Measurements from ENCODE around the gene CEBPZOS.
"Not testable (repeated sequence)": the region's sequence is repeated elsewhere in the genome, so short reads cannot be mapped to it uniquely, and the experiment has no call there.

CEBPZOS gene

GRCh38 chr2:37225129-37225528 lies 28.8 kb downstream of the CEBPZOS start:
- H3K79me1 ChIP-seq (ENCODE audit: low read depth, low read length); H3K4me1 ChIP-seq (ENCODE audit: control insufficient read depth in 2 of 2, insufficient read depth in 1 of 2, low read depth in 1 of 2, low read length in 2 of 2); H4K8ac ChIP-seq (ENCODE audit: low read depth, low read length); H2BK120ac ChIP-seq (ENCODE audit: low read depth, low read length); H3K9me3 ChIP-seq (replicated peaks in 1 of 2; ENCODE audit: control insufficient read depth in 2 of 2, insufficient read depth in 1 of 2, low read depth in 1 of 2, low read length in 2 of 2); H3K4ac ChIP-seq (ENCODE audit: low read length); H3K9ac ChIP-seq (ENCODE audit: low read depth, low read length, poor library complexity); H3K27ac ChIP-seq (replicated peaks; ENCODE audit: low read length); H2BK12ac ChIP-seq (ENCODE audit: low read length); H2BK5ac ChIP-seq (ENCODE audit: low read length); H3K4me3 ChIP-seq (ENCODE audit: low read length in 2 of 2); H3K18ac ChIP-seq (ENCODE audit: low read length); H3K27me3 ChIP-seq (ENCODE audit: control insufficient read depth in 3 of 3, insufficient read depth in 3 of 3, low read depth in 1 of 3, low read length in 3 of 3); H3K14ac ChIP-seq (ENCODE audit: low read length); H4K91ac ChIP-seq (ENCODE audit: low read depth, low read length, poor library complexity); DNase-seq (ENCODE audit: low spot score); H2AK5ac ChIP-seq (ENCODE audit: low read depth, low read length); H2AFZ ChIP-seq (ENCODE audit: low read length); H2BK15ac ChIP-seq (ENCODE audit: low read length); H3K23ac ChIP-seq (ENCODE audit: low read depth, low read length, poor library complexity); H3K4me2 ChIP-seq (ENCODE audit: insufficient read depth, low read length, poor library complexity, severe bottlenecking): not testable (repeated sequence)
- no CpG with 5 or more reads among the region's 2 CpGs for WGBS, 2 donors (ENCODE audit: extremely low coverage in 2 of 2, insufficient read length in 2 of 2, insufficient replicate concordance in 1 of 2)
- peaks cover 16 to 85% of the 10 kb centered on the region in 2 donors for H3K36me3 ChIP-seq (replicated peaks in 1 of 2; ENCODE audit: control insufficient read depth in 2 of 2, insufficient read depth in 2 of 2, low read length in 2 of 2)

GRCh38 chr2:37226863-37227262 lies 30.6 kb downstream of the CEBPZOS start:
- no peaks in the 10 kb centered on the region for H3K27me3 ChIP-seq (ENCODE audit: control insufficient read depth in 3 of 3, insufficient read depth in 3 of 3, low read depth in 1 of 3, low read length in 3 of 3)
- H4K8ac ChIP-seq (ENCODE audit: low read depth, low read length): no peak overlapping the region
- H3K9me3 ChIP-seq (replicated peaks in 1 of 2; ENCODE audit: control insufficient read depth in 2 of 2, insufficient read depth in 1 of 2, low read depth in 1 of 2, low read length in 2 of 2): no peaks in the 10 kb centered on the region
- peaks cover 9 to 68% of the 10 kb centered on the region in 2 donors for H3K36me3 ChIP-seq (replicated peaks in 1 of 2; ENCODE audit: control insufficient read depth in 2 of 2, insufficient read depth in 2 of 2, low read length in 2 of 2)
- H3K9ac ChIP-seq (ENCODE audit: low read depth, low read length, poor library complexity): no peak overlapping the region
- no peak overlapping the region for H2BK12ac ChIP-seq (ENCODE audit: low read length)
- H2AK5ac ChIP-seq (ENCODE audit: low read depth, low read length): no peak overlapping the region
- H3K79me1 ChIP-seq (ENCODE audit: low read depth, low read length): peaks cover 2% of the 10 kb centered on the region
- no CpG with 5 or more reads among the region's 4 CpGs for WGBS, 2 donors (ENCODE audit: extremely low coverage in 2 of 2, insufficient read length in 2 of 2, insufficient replicate concordance in 1 of 2)
- H4K91ac ChIP-seq (ENCODE audit: low read depth, low read length, poor library complexity): no peak overlapping the region
- no peak overlapping the region for H2BK5ac ChIP-seq (ENCODE audit: low read length)
- no peak for DNase-seq (ENCODE audit: low spot score)
- H3K4me3 ChIP-seq (ENCODE audit: low read length in 2 of 2): no peak overlapping the region
- H2BK120ac ChIP-seq (ENCODE audit: low read depth, low read length): no peak overlapping the region
- H3K18ac ChIP-seq (ENCODE audit: low read length): no peak overlapping the region
- no peak overlapping the region for H2AFZ ChIP-seq (ENCODE audit: low read length)
- no peak overlapping the region for H3K23ac ChIP-seq (ENCODE audit: low read depth, low read length, poor library complexity)
- H3K4me1 ChIP-seq (ENCODE audit: control insufficient read depth in 2 of 2, insufficient read depth in 1 of 2, low read depth in 1 of 2, low read length in 2 of 2): peaks cover 0 to 6% of the 10 kb centered on the region in 2 donors
- no peak overlapping the region for H3K14ac ChIP-seq (ENCODE audit: low read length)
- H3K4me2 ChIP-seq (ENCODE audit: insufficient read depth, low read length, poor library complexity, severe bottlenecking): no peak overlapping the region
- no peak overlapping the region for H3K27ac ChIP-seq (replicated peaks; ENCODE audit: low read length)
- no peak overlapping the region for H3K4ac ChIP-seq (ENCODE audit: low read length)
- no peak overlapping the region for H2BK15ac ChIP-seq (ENCODE audit: low read length)

- DNase-seq (ENCODE audit: low spot score): no peak
- no peaks in the 10 kb centered on the region for H3K9me3 ChIP-seq (replicated peaks in 1 of 2; ENCODE audit: control insufficient read depth in 2 of 2, insufficient read depth in 1 of 2, low read depth in 1 of 2, low read length in 2 of 2)
- WGBS, 2 donors (ENCODE audit: extremely low coverage in 2 of 2, insufficient read length in 2 of 2, insufficient replicate concordance in 1 of 2): no CpG with 5 or more reads among the region's 3 CpGs
- no peak overlapping the region for H2BK120ac ChIP-seq (ENCODE audit: low read depth, low read length)
- no peak overlapping the region for H3K27ac ChIP-seq (replicated peaks; ENCODE audit: low read length)
- H3K9ac ChIP-seq (ENCODE audit: low read depth, low read length, poor library complexity): no peak overlapping the region
- H2BK12ac ChIP-seq (ENCODE audit: low read length): no peak overlapping the region
- peaks cover 9 to 50% of the 10 kb centered on the region in 2 donors for H3K36me3 ChIP-seq (replicated peaks in 1 of 2; ENCODE audit: control insufficient read depth in 2 of 2, insufficient read depth in 2 of 2, low read length in 2 of 2)
- H2BK15ac ChIP-seq (ENCODE audit: low read length): no peak overlapping the region
- no peak overlapping the region for H3K18ac ChIP-seq (ENCODE audit: low read length)
- H3K23ac ChIP-seq (ENCODE audit: low read depth, low read length, poor library complexity): no peak overlapping the region
- H2BK5ac ChIP-seq (ENCODE audit: low read length): no peak overlapping the region
- H3K4me3 ChIP-seq (ENCODE audit: low read length in 2 of 2): no peak overlapping the region
- peaks cover 12% of the 10 kb centered on the region for H3K79me1 ChIP-seq (ENCODE audit: low read depth, low read length)
- H4K91ac ChIP-seq (ENCODE audit: low read depth, low read length, poor library complexity): no peak overlapping the region
- no peak overlapping the region for H3K4ac ChIP-seq (ENCODE audit: low read length)
- H4K8ac ChIP-seq (ENCODE audit: low read depth, low read length): no peak overlapping the region
- H3K4me1 ChIP-seq (ENCODE audit: control insufficient read depth in 2 of 2, insufficient read depth in 1 of 2, low read depth in 1 of 2, low read length in 2 of 2): peaks cover 4 to 11% of the 10 kb centered on the region in 2 donors
- no peak overlapping the region for H3K14ac ChIP-seq (ENCODE audit: low read length)
- no peak overlapping the region for H2AK5ac ChIP-seq (ENCODE audit: low read depth, low read length)
- H3K27me3 ChIP-seq (ENCODE audit: control insufficient read depth in 3 of 3, insufficient read depth in 3 of 3, low read depth in 1 of 3, low read length in 3 of 3): no peaks in the 10 kb centered on the region
- H2AFZ ChIP-seq (ENCODE audit: low read length): no peak overlapping the region
- H3K4me2 ChIP-seq (ENCODE audit: insufficient read depth, low read length, poor library complexity, severe bottlenecking): no peak overlapping the region
These were observed 32.5 kb downstream of the CEBPZOS start for GRCh38 chr2:37228788-37229187.

- Histone ChIP-seq H3K9me3 (replicated peaks in 1 of 2; ENCODE audit: control insufficient read depth in 2 of 2, insufficient read depth in 1 of 2, low read depth in 1 of 2, low read length in 2 of 2) (no peaks in the 10 kb centered on the region), H3K4ac (ENCODE audit: low read length) (no peak overlapping the region), H3K79me1 (ENCODE audit: low read depth, low read length) (peaks cover 13% of the 10 kb centered on the region), H2AK5ac (ENCODE audit: low read depth, low read length) (no peak overlapping the region), H2BK12ac (ENCODE audit: low read length) (no peak overlapping the region), H3K4me3 (ENCODE audit: low read length in 2 of 2) (peak overlapping the region; percentile 92 to 95), H2BK15ac (ENCODE audit: low read length) (no peak overlapping the region), H2BK120ac (ENCODE audit: low read depth, low read length) (no peak overlapping the region), H3K4me2 (ENCODE audit: insufficient read depth, low read length, poor library complexity, severe bottlenecking) (peak overlapping the region; percentile 78), H3K4me1 (ENCODE audit: control insufficient read depth in 2 of 2, insufficient read depth in 1 of 2, low read depth in 1 of 2, low read length in 2 of 2) (peaks cover 4 to 10% of the 10 kb centered on the region in 2 donors), H3K14ac (ENCODE audit: low read length) (no peak overlapping the region), H3K9ac (ENCODE audit: low read depth, low read length, poor library complexity) (peak overlapping the region; percentile 56), H4K91ac (ENCODE audit: low read depth, low read length, poor library complexity) (no peak overlapping the region), H3K18ac (ENCODE audit: low read length) (no peak overlapping the region), H2BK5ac (ENCODE audit: low read length) (no peak overlapping the region), H4K8ac (ENCODE audit: low read depth, low read length) (no peak overlapping the region), H3K27me3 (ENCODE audit: control insufficient read depth in 3 of 3, insufficient read depth in 3 of 3, low read depth in 1 of 3, low read length in 3 of 3) (no peaks in the 10 kb centered on the region), H3K23ac (ENCODE audit: low read depth, low read length, poor library complexity) (no peak overlapping the region), H2AFZ (ENCODE audit: low read length) (peak overlapping the region; percentile 95), H3K36me3 (replicated peaks in 1 of 2; ENCODE audit: control insufficient read depth in 2 of 2, insufficient read depth in 2 of 2, low read length in 2 of 2) (peaks cover 9 to 42% of the 10 kb centered on the region in 2 donors), H3K27ac (replicated peaks; ENCODE audit: low read length) (no peak overlapping the region)
- WGBS, 2 donors (ENCODE audit: extremely low coverage in 2 of 2, insufficient read length in 2 of 2, insufficient replicate concordance in 1 of 2): no CpG with 5 or more reads among the region's 8 CpGs
- DNase-seq (ENCODE audit: low spot score): no peak
These were observed 34.3 kb downstream of the CEBPZOS start for GRCh38 chr2:37230581-37230980.

Data from neuronal stem cell (in vitro differentiated cells).